ENCODE data around the gene KIFC3.
"Not testable (repeated sequence)": the region's sequence is repeated elsewhere in the genome, so short reads cannot be mapped to it uniquely, and the experiment has no call there.

Gene KIFC3

GRCh38 chr16:57739756-57740422, 62.4 kb downstream of the KIFC3 start:
- DNase-seq (ENCODE audit: low read depth): no peak

GRCh38 chr16:57738844-57739243, 63.4 kb downstream of the KIFC3 start:
- no peak for DNase-seq (ENCODE audit: low read depth)

- peak; percentile 86 for DNase-seq (ENCODE audit: low read depth)
Observed at GRCh38 chr16:57736419-57737351, 65.6 kb downstream of the KIFC3 start.

GRCh38 chr16:57735755-57736418, 66.4 kb downstream of the KIFC3 start, which contains the start of gene KATNB1:
TSS of gene KATNB1 (plus strand) at chr16:57735770. CDS start at chr16:57737244, 1,474 bp downstream.
- peak; percentile 30 for DNase-seq (ENCODE audit: low read depth)

GRCh38 chr16:57734925-57735754, 67.2 kb downstream of the KIFC3 start:
- peak; percentile 100 for DNase-seq (ENCODE audit: low read depth)

- DNase-seq (ENCODE audit: low read depth): no peak
Observed at GRCh38 chr16:57734308-57734924, 67.9 kb downstream of the KIFC3 start.

- DNase-seq (ENCODE audit: low read depth): no peak
Observed at GRCh38 chr16:57732714-57733113, 69.6 kb downstream of the KIFC3 start.

- peak; percentile 39 for DNase-seq (ENCODE audit: low read depth)
Observed at GRCh38 chr16:57732037-57732436, 70.3 kb downstream of the KIFC3 start.

- no peak for DNase-seq (ENCODE audit: low read depth)
Observed at GRCh38 chr16:57730771-57731730, 71.2 kb downstream of the KIFC3 start.

GRCh38 chr16:57729852-57730251, 72.4 kb downstream of the KIFC3 start:
- DNase-seq (ENCODE audit: low read depth): not testable (repeated sequence)

GRCh38 chr16:57729182-57729484, 73.2 kb downstream of the KIFC3 start:
- no peak for DNase-seq (ENCODE audit: low read depth)

- DNase-seq (ENCODE audit: low read depth): no peak
Observed at GRCh38 chr16:57728336-57729181, 73.7 kb downstream of the KIFC3 start.

- DNase-seq (ENCODE audit: low read depth): no peak
Observed at GRCh38 chr16:57727610-57728009, 74.7 kb downstream of the KIFC3 start.

- DNase-seq (ENCODE audit: low read depth): no peak
Observed at GRCh38 chr16:57726433-57726947, 75.8 kb downstream of the KIFC3 start.

GRCh38 chr16:57725976-57726375, 76.3 kb downstream of the KIFC3 start:
- DNase-seq (ENCODE audit: low read depth): no peak

GRCh38 chr16:57725554-57725953, 76.7 kb downstream of the KIFC3 start:
- DNase-seq (ENCODE audit: low read depth): peak; percentile 10

- no peak for DNase-seq (ENCODE audit: low read depth)
Observed at GRCh38 chr16:57725151-57725550, 77.1 kb downstream of the KIFC3 start.

GRCh38 chr16:57724531-57724930, 77.8 kb downstream of the KIFC3 start:
- no peak for DNase-seq (ENCODE audit: low read depth)

- no peak for DNase-seq (ENCODE audit: low read depth)
Observed at GRCh38 chr16:57723170-57723569, 79.1 kb downstream of the KIFC3 start.
